ENCODE measurements around the gene NFE2L3.
"Not testable (repeated sequence)": the region's sequence is repeated elsewhere in the genome, so short reads cannot be mapped to it uniquely, and the experiment has no call there.

DNA sequence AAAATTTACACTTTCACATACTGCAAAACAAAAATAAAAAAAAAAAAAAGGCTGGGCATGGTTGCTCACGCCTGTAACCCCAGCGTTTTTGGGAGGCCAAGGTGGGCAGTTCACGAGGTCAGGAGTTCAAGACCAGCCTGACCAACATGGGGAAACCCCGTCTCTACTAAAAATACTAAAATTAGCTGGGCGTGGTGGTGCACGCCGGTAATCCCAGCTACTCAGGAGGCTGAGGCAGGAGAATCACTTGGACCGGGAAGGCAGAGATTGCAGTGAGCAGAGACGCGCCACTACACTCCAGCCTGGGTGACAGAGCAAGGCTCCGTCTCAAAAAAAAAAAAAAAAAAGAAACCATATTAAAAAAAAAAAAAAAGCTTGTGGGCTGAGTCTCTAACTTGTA lies 42.8 kb downstream of the NFE2L3 start:
- TF ChIP-seq, protein P1, sequence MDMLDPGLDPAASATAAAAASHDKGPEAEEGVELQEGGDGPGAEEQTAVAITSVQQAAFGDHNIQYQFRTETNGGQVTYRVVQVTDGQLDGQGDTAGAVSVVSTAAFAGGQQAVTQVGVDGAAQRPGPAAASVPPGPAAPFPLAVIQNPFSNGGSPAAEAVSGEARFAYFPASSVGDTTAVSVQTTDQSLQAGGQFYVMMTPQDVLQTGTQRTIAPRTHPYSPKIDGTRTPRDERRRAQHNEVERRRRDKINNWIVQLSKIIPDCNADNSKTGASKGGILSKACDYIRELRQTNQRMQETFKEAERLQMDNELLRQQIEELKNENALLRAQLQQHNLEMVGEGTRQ (IDR thresholded peaks at IDR 0.05; ENCODE audit: low read depth, low read length): not testable (repeated sequence)
- TF ChIP-seq, protein P2, sequence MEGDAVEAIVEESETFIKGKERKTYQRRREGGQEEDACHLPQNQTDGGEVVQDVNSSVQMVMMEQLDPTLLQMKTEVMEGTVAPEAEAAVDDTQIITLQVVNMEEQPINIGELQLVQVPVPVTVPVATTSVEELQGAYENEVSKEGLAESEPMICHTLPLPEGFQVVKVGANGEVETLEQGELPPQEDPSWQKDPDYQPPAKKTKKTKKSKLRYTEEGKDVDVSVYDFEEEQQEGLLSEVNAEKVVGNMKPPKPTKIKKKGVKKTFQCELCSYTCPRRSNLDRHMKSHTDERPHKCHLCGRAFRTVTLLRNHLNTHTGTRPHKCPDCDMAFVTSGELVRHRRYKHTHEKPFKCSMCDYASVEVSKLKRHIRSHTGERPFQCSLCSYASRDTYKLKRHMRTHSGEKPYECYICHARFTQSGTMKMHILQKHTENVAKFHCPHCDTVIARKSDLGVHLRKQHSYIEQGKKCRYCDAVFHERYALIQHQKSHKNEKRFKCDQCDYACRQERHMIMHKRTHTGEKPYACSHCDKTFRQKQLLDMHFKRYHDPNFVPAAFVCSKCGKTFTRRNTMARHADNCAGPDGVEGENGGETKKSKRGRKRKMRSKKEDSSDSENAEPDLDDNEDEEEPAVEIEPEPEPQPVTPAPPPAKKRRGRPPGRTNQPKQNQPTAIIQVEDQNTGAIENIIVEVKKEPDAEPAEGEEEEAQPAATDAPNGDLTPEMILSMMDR (conservative IDR thresholded peaks at IDR 0.05; ENCODE audit: low read depth, low read length): not testable (repeated sequence)
- not testable (repeated sequence) for TF ChIP-seq BHLHE40 (IDR thresholded peaks at IDR 0.05; ENCODE audit: low read depth, low read length); POLR2A (IDR thresholded peaks at IDR 0.05; ENCODE audit: low read depth, low read length); SMC3 (IDR thresholded peaks at IDR 0.05; ENCODE audit: low read depth, low read length); RCOR1 (IDR thresholded peaks at IDR 0.05; ENCODE audit: insufficient replicate concordance, low read length); RAD21 (IDR thresholded peaks at IDR 0.05; ENCODE audit: low read length); FOS (IDR thresholded peaks at IDR 0.05; ENCODE audit: low read depth, low read length); CEBPB (IDR thresholded peaks at IDR 0.05; ENCODE audit: low read depth, low read length); CHD1 (IDR thresholded peaks at IDR 0.05; ENCODE audit: low read depth, low read length); RFX5 (IDR thresholded peaks at IDR 0.05; ENCODE audit: low read depth, low read length); MXI1 (IDR thresholded peaks at IDR 0.05; ENCODE audit: borderline replicate concordance, low read depth, low read length); MAZ (IDR thresholded peaks at IDR 0.05; ENCODE audit: borderline replicate concordance, low read depth, low read length)
- TF ChIP-seq, protein P3, sequence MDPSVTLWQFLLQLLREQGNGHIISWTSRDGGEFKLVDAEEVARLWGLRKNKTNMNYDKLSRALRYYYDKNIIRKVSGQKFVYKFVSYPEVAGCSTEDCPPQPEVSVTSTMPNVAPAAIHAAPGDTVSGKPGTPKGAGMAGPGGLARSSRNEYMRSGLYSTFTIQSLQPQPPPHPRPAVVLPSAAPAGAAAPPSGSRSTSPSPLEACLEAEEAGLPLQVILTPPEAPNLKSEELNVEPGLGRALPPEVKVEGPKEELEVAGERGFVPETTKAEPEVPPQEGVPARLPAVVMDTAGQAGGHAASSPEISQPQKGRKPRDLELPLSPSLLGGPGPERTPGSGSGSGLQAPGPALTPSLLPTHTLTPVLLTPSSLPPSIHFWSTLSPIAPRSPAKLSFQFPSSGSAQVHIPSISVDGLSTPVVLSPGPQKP (IDR thresholded peaks at IDR 0.05; ENCODE audit: borderline replicate concordance, low read depth, low read length): not testable (repeated sequence)
